Measurements from ENCODE around the gene CYP4F2.

Gene CYP4F2

DNA sequence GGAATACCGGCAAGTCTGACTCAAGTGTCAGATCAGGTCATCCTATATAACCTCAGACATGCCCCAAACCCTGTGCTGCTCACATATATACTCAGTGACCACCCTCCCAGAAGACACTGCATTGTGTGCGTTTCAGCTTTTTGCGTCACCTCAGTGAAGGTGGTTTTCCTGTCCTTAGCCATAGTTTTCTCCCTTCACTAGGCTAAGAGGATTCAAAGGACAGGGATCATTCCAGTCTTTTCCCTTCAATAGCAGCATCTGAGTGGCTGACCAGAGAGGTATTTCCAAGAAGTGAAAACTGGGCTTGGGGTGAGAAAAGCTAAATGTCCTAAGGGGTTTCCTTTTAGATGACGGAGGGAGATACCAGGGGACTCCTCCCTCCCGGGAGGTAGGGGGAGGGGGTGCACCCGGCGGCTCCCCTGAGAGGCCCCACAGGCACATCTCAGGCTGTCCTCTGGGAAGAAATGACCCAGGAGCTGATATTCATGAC, 69.7 kb downstream of the CYP4F2 start:
- TF ChIP-seq, protein P1, sequence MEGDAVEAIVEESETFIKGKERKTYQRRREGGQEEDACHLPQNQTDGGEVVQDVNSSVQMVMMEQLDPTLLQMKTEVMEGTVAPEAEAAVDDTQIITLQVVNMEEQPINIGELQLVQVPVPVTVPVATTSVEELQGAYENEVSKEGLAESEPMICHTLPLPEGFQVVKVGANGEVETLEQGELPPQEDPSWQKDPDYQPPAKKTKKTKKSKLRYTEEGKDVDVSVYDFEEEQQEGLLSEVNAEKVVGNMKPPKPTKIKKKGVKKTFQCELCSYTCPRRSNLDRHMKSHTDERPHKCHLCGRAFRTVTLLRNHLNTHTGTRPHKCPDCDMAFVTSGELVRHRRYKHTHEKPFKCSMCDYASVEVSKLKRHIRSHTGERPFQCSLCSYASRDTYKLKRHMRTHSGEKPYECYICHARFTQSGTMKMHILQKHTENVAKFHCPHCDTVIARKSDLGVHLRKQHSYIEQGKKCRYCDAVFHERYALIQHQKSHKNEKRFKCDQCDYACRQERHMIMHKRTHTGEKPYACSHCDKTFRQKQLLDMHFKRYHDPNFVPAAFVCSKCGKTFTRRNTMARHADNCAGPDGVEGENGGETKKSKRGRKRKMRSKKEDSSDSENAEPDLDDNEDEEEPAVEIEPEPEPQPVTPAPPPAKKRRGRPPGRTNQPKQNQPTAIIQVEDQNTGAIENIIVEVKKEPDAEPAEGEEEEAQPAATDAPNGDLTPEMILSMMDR (IDR thresholded peaks at IDR 0.05; ENCODE audit: control insufficient read depth, extremely low read depth, insufficient read depth) = no peak
- no peak for DNase-seq (ENCODE audit: low read depth)
- H3K4me3 ChIP-seq (ENCODE audit: low read depth, low read length) = no peak overlapping the region
